ENCODE measurements around the gene DYNC1H1.
"Not testable (repeated sequence)": the region's sequence is repeated elsewhere in the genome, so short reads cannot be mapped to it uniquely, and the experiment has no call there.

The DYNC1H1 gene

GRCh38 chr14:102058961-102059360, 94.6 kb downstream of the DYNC1H1 start:
- ATAC-seq (ENCODE audit: low read depth) (no peak), DNase-seq (ENCODE audit: low spot score) (no peak)

DNA sequence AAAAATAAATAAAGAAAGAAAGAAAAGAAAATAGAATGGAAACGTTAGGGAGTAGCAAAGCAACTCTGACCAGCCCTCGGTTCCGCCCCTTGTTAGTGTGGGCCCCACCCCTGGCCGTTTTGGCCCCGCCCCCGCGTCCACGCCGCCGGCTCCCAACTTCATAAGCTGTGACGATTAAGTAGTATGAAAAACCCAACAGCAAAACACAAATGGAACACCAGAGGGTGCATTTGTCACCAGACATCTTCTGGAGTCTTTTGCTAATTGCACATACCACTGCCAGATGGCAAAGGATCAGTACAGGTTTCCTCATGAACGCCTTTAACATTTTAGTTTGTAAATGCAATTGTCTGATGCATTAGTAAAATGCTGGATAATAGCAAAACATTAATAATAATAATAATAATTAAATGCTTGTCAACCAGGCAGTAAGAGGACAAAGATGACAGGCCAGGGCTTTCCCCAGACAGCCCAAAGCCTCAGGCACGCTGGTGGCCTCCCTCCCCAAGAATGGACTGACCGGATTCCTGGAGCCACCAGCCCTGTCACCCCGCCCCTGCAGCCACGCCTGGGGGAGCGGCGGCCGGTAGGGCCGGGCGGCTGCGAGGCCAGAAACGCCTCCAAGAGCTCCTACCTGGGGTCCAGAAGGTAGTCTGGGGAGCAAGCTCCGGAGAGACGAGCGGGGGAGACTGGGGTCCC, 98.9 kb downstream of the DYNC1H1 start:
- no peak overlapping the region for H3K27ac ChIP-seq (ENCODE audit: poor library complexity, severe bottlenecking)
- H3K36me3 ChIP-seq (ENCODE audit: low read depth): no peaks in the 10 kb centered on the region
- no peak overlapping the region for H3K4me3 ChIP-seq (ENCODE audit: severe bottlenecking)
- TF ChIP-seq, protein P1, sequence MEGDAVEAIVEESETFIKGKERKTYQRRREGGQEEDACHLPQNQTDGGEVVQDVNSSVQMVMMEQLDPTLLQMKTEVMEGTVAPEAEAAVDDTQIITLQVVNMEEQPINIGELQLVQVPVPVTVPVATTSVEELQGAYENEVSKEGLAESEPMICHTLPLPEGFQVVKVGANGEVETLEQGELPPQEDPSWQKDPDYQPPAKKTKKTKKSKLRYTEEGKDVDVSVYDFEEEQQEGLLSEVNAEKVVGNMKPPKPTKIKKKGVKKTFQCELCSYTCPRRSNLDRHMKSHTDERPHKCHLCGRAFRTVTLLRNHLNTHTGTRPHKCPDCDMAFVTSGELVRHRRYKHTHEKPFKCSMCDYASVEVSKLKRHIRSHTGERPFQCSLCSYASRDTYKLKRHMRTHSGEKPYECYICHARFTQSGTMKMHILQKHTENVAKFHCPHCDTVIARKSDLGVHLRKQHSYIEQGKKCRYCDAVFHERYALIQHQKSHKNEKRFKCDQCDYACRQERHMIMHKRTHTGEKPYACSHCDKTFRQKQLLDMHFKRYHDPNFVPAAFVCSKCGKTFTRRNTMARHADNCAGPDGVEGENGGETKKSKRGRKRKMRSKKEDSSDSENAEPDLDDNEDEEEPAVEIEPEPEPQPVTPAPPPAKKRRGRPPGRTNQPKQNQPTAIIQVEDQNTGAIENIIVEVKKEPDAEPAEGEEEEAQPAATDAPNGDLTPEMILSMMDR (IDR thresholded peaks at IDR 0.05; ENCODE audit: poor library complexity, severe bottlenecking): peak; percentile 78
- no peaks in the 10 kb centered on the region for H3K27me3 ChIP-seq (ENCODE audit: insufficient read depth, poor library complexity, severe bottlenecking)
- peaks cover 1% of the 10 kb centered on the region for H3K9me3 ChIP-seq (ENCODE audit: severe bottlenecking)
- H3K4me1 ChIP-seq (ENCODE audit: insufficient read depth, poor library complexity, severe bottlenecking): peaks cover 3% of the 10 kb centered on the region
- peak; percentile 97 for ATAC-seq (ENCODE audit: low read depth)
- DNase-seq (ENCODE audit: low spot score): peak; percentile 84

More at GRCh38 chr14:102058961-102059360, 94.6 kb downstream of the DYNC1H1 start:
- TF ChIP-seq, protein P1 (IDR thresholded peaks at IDR 0.05; ENCODE audit: poor library complexity, severe bottlenecking): no peak
- Histone ChIP-seq H3K36me3 (ENCODE audit: low read depth) (no peaks in the 10 kb centered on the region), H3K9me3 (ENCODE audit: severe bottlenecking) (no peaks in the 10 kb centered on the region), H3K27ac (ENCODE audit: poor library complexity, severe bottlenecking) (no peak overlapping the region), H3K4me3 (ENCODE audit: severe bottlenecking) (no peak overlapping the region), H3K27me3 (ENCODE audit: insufficient read depth, poor library complexity, severe bottlenecking) (no peaks in the 10 kb centered on the region), H3K4me1 (ENCODE audit: insufficient read depth, poor library complexity, severe bottlenecking) (peaks cover 10% of the 10 kb centered on the region)

- H3K4me1 ChIP-seq (ENCODE audit: insufficient read depth, poor library complexity, severe bottlenecking): peaks cover 3% of the 10 kb centered on the region
- H3K27me3 ChIP-seq (ENCODE audit: insufficient read depth, poor library complexity, severe bottlenecking): no peaks in the 10 kb centered on the region
- no peak for ATAC-seq (ENCODE audit: low read depth)
- no peaks in the 10 kb centered on the region for H3K36me3 ChIP-seq (ENCODE audit: low read depth)
- H3K27ac ChIP-seq (ENCODE audit: poor library complexity, severe bottlenecking): no peak overlapping the region
- H3K4me3 ChIP-seq (ENCODE audit: severe bottlenecking): no peak overlapping the region
- H3K9me3 ChIP-seq (ENCODE audit: severe bottlenecking): peaks cover 2% of the 10 kb centered on the region
- DNase-seq (ENCODE audit: low spot score): no peak
- TF ChIP-seq, protein P1 (IDR thresholded peaks at IDR 0.05; ENCODE audit: poor library complexity, severe bottlenecking): no peak
Observed at GRCh38 chr14:102063808-102064429, 99.5 kb downstream of the DYNC1H1 start.

- DNase-seq (ENCODE audit: low spot score); H3K4me1 ChIP-seq (ENCODE audit: insufficient read depth, poor library complexity, severe bottlenecking); ATAC-seq (ENCODE audit: low read depth); H3K27me3 ChIP-seq (ENCODE audit: insufficient read depth, poor library complexity, severe bottlenecking); H3K9me3 ChIP-seq (ENCODE audit: severe bottlenecking); H3K36me3 ChIP-seq (ENCODE audit: low read depth); H3K4me3 ChIP-seq (ENCODE audit: severe bottlenecking); H3K27ac ChIP-seq (ENCODE audit: poor library complexity, severe bottlenecking): not testable (repeated sequence)
Observed at GRCh38 chr14:102064590-102064989, 100.2 kb downstream of the DYNC1H1 start.

GRCh38 chr14:102066041-102066451, 101.7 kb downstream of the DYNC1H1 start:
- Histone ChIP-seq H3K36me3 (ENCODE audit: low read depth) (no peaks in the 10 kb centered on the region), H3K4me1 (ENCODE audit: insufficient read depth, poor library complexity, severe bottlenecking) (peaks cover 5% of the 10 kb centered on the region), H3K9me3 (ENCODE audit: severe bottlenecking) (peaks cover 2% of the 10 kb centered on the region), H3K27ac (ENCODE audit: poor library complexity, severe bottlenecking) (no peak overlapping the region), H3K4me3 (ENCODE audit: severe bottlenecking) (no peak overlapping the region), H3K27me3 (ENCODE audit: insufficient read depth, poor library complexity, severe bottlenecking) (no peaks in the 10 kb centered on the region)
- TF ChIP-seq, protein P1 (IDR thresholded peaks at IDR 0.05; ENCODE audit: poor library complexity, severe bottlenecking): no peak
- DNase-seq (ENCODE audit: low spot score) (no peak), ATAC-seq (ENCODE audit: low read depth) (no peak)

Measured in RWPE2 (cell line).